DND-41 (cell line): ENCODE measurements around the gene ALOX5.

Source experiments
- ATAC-seq: fragments of 200-7000 bp; cut with Tn5 transposase; 3 replicates; pipeline ENCODE4 v1.9.1; 2021; ENCODE audit warnings: low read depth; ENCODE audit not compliant: insufficient read depth
- DNase-seq: peaks from one replicate; pipeline ENCODE4 v3.0.0-alpha.2; 2020
- H2AFZ ChIP-seq: 2 replicates; pipeline ENCODE4 v1.6.0; 2012; ENCODE audit warnings: low read depth, low read length
- H3K27ac ChIP-seq: 2 replicates; pipeline ENCODE4 v1.5.1; 2012; ENCODE audit warnings: low read length, inconsistent platforms
- H3K27me3 ChIP-seq: fragments of 200-600 bp; sonication (generic); 2 replicates; pipeline ENCODE4 v1.6.0; 2012; ENCODE audit warnings: low read length, mild to moderate bottlenecking, inconsistent platforms; ENCODE audit not compliant: insufficient read depth, poor library complexity
- H3K36me3 ChIP-seq: 2 replicates; pipeline ENCODE4 v1.5.1; 2012; ENCODE audit warnings: low read length, inconsistent platforms; ENCODE audit not compliant: insufficient read depth
- H3K4me1 ChIP-seq: 2 replicates; pipeline ENCODE4 v1.5.1; 2012; ENCODE audit warnings: mild to moderate bottlenecking, low read length; ENCODE audit not compliant: insufficient read depth
- H3K4me2 ChIP-seq: 2 replicates; pipeline ENCODE4 v1.6.0; 2012; ENCODE audit warnings: mild to moderate bottlenecking, moderate library complexity, low read length, inconsistent platforms; ENCODE audit not compliant: insufficient read depth
- H3K4me3 ChIP-seq, 2 experiments: fragments of 200-600 bp in 1 of 2; shearing (Covaris generic) in 1 of 2; 2 replicates each; pipeline ENCODE4 v1.5.1; 2012 to 2016; ENCODE audit warnings: inconsistent platforms in 2 of 2, low read length in 2 of 2, mild to moderate bottlenecking in 2 of 2, low read depth in 1 of 2, moderate library complexity in 1 of 2
- H3K79me2 ChIP-seq: 2 replicates; pipeline ENCODE4 v1.6.0; 2012; ENCODE audit warnings: low read length, inconsistent platforms; ENCODE audit not compliant: insufficient read depth
- H3K9ac ChIP-seq: 2 replicates; pipeline ENCODE4 v1.6.0; 2012; ENCODE audit warnings: low read depth, mild to moderate bottlenecking, inconsistent platforms, low read length, moderate library complexity
- H3K9me3 ChIP-seq: 2 replicates; pipeline ENCODE4 v1.5.1; 2012; ENCODE audit warnings: low read length, moderate library complexity, mild to moderate bottlenecking, inconsistent platforms; ENCODE audit not compliant: insufficient read depth, severe bottlenecking
- H4K20me1 ChIP-seq: 2 replicates; pipeline ENCODE4 v1.6.0; 2012; ENCODE audit warnings: low read length; ENCODE audit not compliant: insufficient read depth
- EZH2 ChIP-seq: IDR thresholded peaks from 3 replicates; pipeline ENCODE4 v1.6.1; 2012; ENCODE audit warnings: borderline replicate concordance, low read depth, mild to moderate bottlenecking, moderate library complexity, low read length, inconsistent platforms; ENCODE audit not compliant: severe bottlenecking
- TF ChIP-seq, protein P1 (sequence below): IDR thresholded peaks from 2 replicates; pipeline ENCODE4 v1.5.1; 2012; ENCODE audit warnings: borderline replicate concordance, low read length, moderate library complexity, mild to moderate bottlenecking; ENCODE audit not compliant: poor library complexity, severe bottlenecking; ENCODE audit errors: extremely low read depth

ALOX5 gene

GRCh38 chr10:45375101-45375500, 1.1 kb downstream of the ALOX5 start:
- ATAC-seq (no peak), DNase-seq (no peak)
- H3K9me3 ChIP-seq, result no peaks in the 10 kb centered on the region
- H3K79me2 ChIP-seq, result no peaks in the 10 kb centered on the region
- no peaks in the 10 kb centered on the region for H4K20me1 ChIP-seq
- H3K27me3 ChIP-seq, result no peaks in the 10 kb centered on the region
- no peak overlapping the region for H3K27ac ChIP-seq
- no peak overlapping the region for H3K4me3 ChIP-seq
- H2AFZ ChIP-seq, result no peak overlapping the region
- no peaks in the 10 kb centered on the region for H3K36me3 ChIP-seq
- no peak overlapping the region for H3K9ac ChIP-seq
- no peak overlapping the region for H3K4me2 ChIP-seq
- no peak for TF ChIP-seq EZH2
- TF ChIP-seq, protein P1, sequence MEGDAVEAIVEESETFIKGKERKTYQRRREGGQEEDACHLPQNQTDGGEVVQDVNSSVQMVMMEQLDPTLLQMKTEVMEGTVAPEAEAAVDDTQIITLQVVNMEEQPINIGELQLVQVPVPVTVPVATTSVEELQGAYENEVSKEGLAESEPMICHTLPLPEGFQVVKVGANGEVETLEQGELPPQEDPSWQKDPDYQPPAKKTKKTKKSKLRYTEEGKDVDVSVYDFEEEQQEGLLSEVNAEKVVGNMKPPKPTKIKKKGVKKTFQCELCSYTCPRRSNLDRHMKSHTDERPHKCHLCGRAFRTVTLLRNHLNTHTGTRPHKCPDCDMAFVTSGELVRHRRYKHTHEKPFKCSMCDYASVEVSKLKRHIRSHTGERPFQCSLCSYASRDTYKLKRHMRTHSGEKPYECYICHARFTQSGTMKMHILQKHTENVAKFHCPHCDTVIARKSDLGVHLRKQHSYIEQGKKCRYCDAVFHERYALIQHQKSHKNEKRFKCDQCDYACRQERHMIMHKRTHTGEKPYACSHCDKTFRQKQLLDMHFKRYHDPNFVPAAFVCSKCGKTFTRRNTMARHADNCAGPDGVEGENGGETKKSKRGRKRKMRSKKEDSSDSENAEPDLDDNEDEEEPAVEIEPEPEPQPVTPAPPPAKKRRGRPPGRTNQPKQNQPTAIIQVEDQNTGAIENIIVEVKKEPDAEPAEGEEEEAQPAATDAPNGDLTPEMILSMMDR, result no peak
- H3K4me1 ChIP-seq, result no peaks in the 10 kb centered on the region

DNA sequence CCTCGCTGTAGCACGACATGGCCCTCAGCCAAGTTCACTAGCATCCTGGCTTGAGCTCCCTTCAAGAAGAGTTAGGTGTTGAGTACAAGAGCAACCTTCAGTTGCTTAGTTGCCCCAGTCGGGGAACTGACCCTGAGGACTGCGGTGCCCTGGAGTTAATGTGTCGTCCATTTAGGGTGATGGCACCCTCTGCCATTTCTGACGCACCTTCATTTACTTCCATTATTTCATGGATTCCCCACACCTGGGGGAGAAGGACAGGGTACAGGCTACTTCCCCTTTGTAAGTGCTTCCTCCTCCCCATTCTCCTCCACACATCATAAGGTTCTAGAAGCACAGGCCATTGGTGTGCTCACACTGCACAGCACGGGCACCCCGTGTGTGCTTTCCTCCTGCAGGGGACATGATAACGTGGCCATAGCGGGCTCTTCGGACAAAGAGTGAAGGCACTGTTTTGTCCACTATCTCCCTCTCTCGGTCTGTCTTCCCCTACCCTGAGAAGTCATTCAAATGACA, 1.8 kb downstream of the ALOX5 start:
- Histone ChIP-seq H3K27ac (no peak overlapping the region), H3K4me1 (no peaks in the 10 kb centered on the region), H2AFZ (no peak overlapping the region), H4K20me1 (no peaks in the 10 kb centered on the region), H3K36me3 (no peaks in the 10 kb centered on the region), H3K27me3 (no peaks in the 10 kb centered on the region), H3K4me3 (no peak overlapping the region), H3K79me2 (no peaks in the 10 kb centered on the region), H3K9ac (no peak overlapping the region), H3K9me3 (no peaks in the 10 kb centered on the region), H3K4me2 (no peak overlapping the region)
- TF ChIP-seq, protein P1, result no peak
- no peak for TF ChIP-seq EZH2
- ATAC-seq (no peak), DNase-seq (no peak)

- H3K27ac ChIP-seq, result no peak overlapping the region
- no peak overlapping the region for H3K4me3 ChIP-seq
- H2AFZ ChIP-seq, result no peak overlapping the region
- H3K79me2 ChIP-seq, result no peaks in the 10 kb centered on the region
- H3K36me3 ChIP-seq, result no peaks in the 10 kb centered on the region
- H3K9ac ChIP-seq, result no peak overlapping the region
- H3K27me3 ChIP-seq, result no peaks in the 10 kb centered on the region
- H3K4me1 ChIP-seq, result no peaks in the 10 kb centered on the region
- ATAC-seq, result no peak
- no peak for DNase-seq
- H4K20me1 ChIP-seq, result no peaks in the 10 kb centered on the region
- TF ChIP-seq, protein P1, result no peak
- TF ChIP-seq EZH2, result no peak
- no peak overlapping the region for H3K4me2 ChIP-seq
- no peaks in the 10 kb centered on the region for H3K9me3 ChIP-seq
These were observed 2.4 kb downstream of the ALOX5 start for GRCh38 chr10:45376371-45376801.

GRCh38 chr10:45377321-45377720, 3.3 kb downstream of the ALOX5 start:
- TF ChIP-seq, protein P1, result no peak
- TF ChIP-seq EZH2, result no peak
- Histone ChIP-seq H3K36me3 (no peaks in the 10 kb centered on the region), H4K20me1 (no peaks in the 10 kb centered on the region), H3K9me3 (no peaks in the 10 kb centered on the region), H3K4me3 (no peak overlapping the region), H3K79me2 (no peaks in the 10 kb centered on the region), H3K4me1 (no peaks in the 10 kb centered on the region), H2AFZ (no peak overlapping the region), H3K27ac (no peak overlapping the region), H3K27me3 (no peaks in the 10 kb centered on the region), H3K4me2 (no peak overlapping the region), H3K9ac (no peak overlapping the region)
- ATAC-seq (no peak), DNase-seq (no peak)
